ENCODE measurements around the gene HLX.

Gene HLX

GRCh38 chr1:220879076-220879508, at the start of gene HLX:
HLX (plus strand) TSS chr1:220879443; CDS start chr1:220879858, 415 bp downstream.
- DNase-seq = no peak

GRCh38 chr1:220833436-220833835, 45.8 kb upstream of the HLX start:
- no peak for DNase-seq

- no peak for DNase-seq
Observed at GRCh38 chr1:220834155-220834870, 44.9 kb upstream of the HLX start.

GRCh38 chr1:220838578-220838977, 40.7 kb upstream of the HLX start:
- DNase-seq = no peak

- DNase-seq = no peak
Observed at GRCh38 chr1:220839474-220839873, 39.8 kb upstream of the HLX start.

GRCh38 chr1:220841293-220841692, 38.0 kb upstream of the HLX start:
- DNase-seq = no peak

- no peak for DNase-seq
Observed at GRCh38 chr1:220843481-220844011, 35.7 kb upstream of the HLX start.

- no peak for DNase-seq
Observed at GRCh38 chr1:220852408-220852807, 26.8 kb upstream of the HLX start.

- DNase-seq = no peak
Observed at GRCh38 chr1:220872296-220872695, 6.9 kb upstream of the HLX start.

- no peak for DNase-seq
Observed at GRCh38 chr1:220873087-220873486, 6.2 kb upstream of the HLX start.

- DNase-seq = no peak
Observed at GRCh38 chr1:220873868-220874655, 5.2 kb upstream of the HLX start.

GRCh38 chr1:220875260-220875659, 4.0 kb upstream of the HLX start:
- DNase-seq = no peak

- no peak for DNase-seq
Observed at GRCh38 chr1:220876511-220877376, 2.5 kb upstream of the HLX start.

- DNase-seq = no peak
Observed at GRCh38 chr1:220877377-220878095, 1.7 kb upstream of the HLX start.

GRCh38 chr1:220878191-220879075, 810 bp upstream of the HLX start:
- no peak for DNase-seq

GRCh38 chr1:220879509-220880361, 492 bp downstream of the HLX start:
- DNase-seq = peak; percentile 19

GRCh38 chr1:220880362-220880670, 1.1 kb downstream of the HLX start:
- no peak for DNase-seq

- no peak for DNase-seq
Observed at GRCh38 chr1:220880726-220881506, 1.7 kb downstream of the HLX start.

GRCh38 chr1:220882061-220882891, 3.0 kb downstream of the HLX start:
- DNase-seq = no peak

Measured in NCI-H2107 (cell line).